ENCODE data around the gene PACSIN2.

PACSIN2 gene

GRCh38 chr22:42856865-42857704 lies 157.9 kb downstream of the PACSIN2 start, which contains the start of gene ARFGAP3:
Gene ARFGAP3 (minus strand): TSS chr22:42857273. CDS start chr22:42857182, 91 bp downstream.
- DNase-seq (ENCODE audit: low read depth): peak; percentile 94

GRCh38 chr22:42856179-42856864 lies 158.6 kb downstream of the PACSIN2 start:
- peak; percentile 31 for DNase-seq (ENCODE audit: low read depth)

- DNase-seq (ENCODE audit: low read depth): no peak
Measured at GRCh38 chr22:42855721-42856120, 159.2 kb downstream of the PACSIN2 start.

- no peak for DNase-seq (ENCODE audit: low read depth)
Measured at GRCh38 chr22:42855211-42855610, 159.7 kb downstream of the PACSIN2 start.

- no peak for DNase-seq (ENCODE audit: low read depth)
Measured at GRCh38 chr22:42848941-42849550, 165.9 kb downstream of the PACSIN2 start.

- no peak for DNase-seq (ENCODE audit: low read depth)
Measured at GRCh38 chr22:42847110-42847509, 167.8 kb downstream of the PACSIN2 start.

GRCh38 chr22:42844756-42845155 lies 170.2 kb downstream of the PACSIN2 start:
- DNase-seq (ENCODE audit: low read depth): no peak

GRCh38 chr22:42842658-42843370 lies 172.1 kb downstream of the PACSIN2 start:
- DNase-seq (ENCODE audit: low read depth): no peak

GRCh38 chr22:42841444-42841843 lies 173.5 kb downstream of the PACSIN2 start:
- no peak for DNase-seq (ENCODE audit: low read depth)

- no peak for DNase-seq (ENCODE audit: low read depth)
Measured at GRCh38 chr22:42837556-42837955, 177.4 kb downstream of the PACSIN2 start.

- DNase-seq (ENCODE audit: low read depth): no peak
Measured at GRCh38 chr22:42836026-42836425, 178.9 kb downstream of the PACSIN2 start.

- no peak for DNase-seq (ENCODE audit: low read depth)
Measured at GRCh38 chr22:42834177-42834949, 180.6 kb downstream of the PACSIN2 start.

- DNase-seq (ENCODE audit: low read depth): no peak
Measured at GRCh38 chr22:42833104-42833503, 181.8 kb downstream of the PACSIN2 start.

GRCh38 chr22:42831712-42832111 lies 183.2 kb downstream of the PACSIN2 start:
- no peak for DNase-seq (ENCODE audit: low read depth)

- no peak for DNase-seq (ENCODE audit: low read depth)
Measured at GRCh38 chr22:42830161-42830560, 184.8 kb downstream of the PACSIN2 start.

GRCh38 chr22:42829302-42829701 lies 185.6 kb downstream of the PACSIN2 start:
- DNase-seq (ENCODE audit: low read depth): no peak

- DNase-seq (ENCODE audit: low read depth): no peak
Measured at GRCh38 chr22:42825796-42826195, 189.2 kb downstream of the PACSIN2 start.

- no peak for DNase-seq (ENCODE audit: low read depth)
Measured at GRCh38 chr22:42821386-42821785, 193.6 kb downstream of the PACSIN2 start.

- no peak for DNase-seq (ENCODE audit: low read depth)
Measured at GRCh38 chr22:42820045-42820763, 194.7 kb downstream of the PACSIN2 start.

Measured in activated T-helper 9 cell treated with anti-CD3 and anti-CD28 coated beads, Interleukin-2, amount 50 U/mL, for 16 hours (primary cell).